Neural progenitor cell (in vitro differentiated cells): Measurements from ENCODE around the gene LRRC63.

ENCODE experiments used
- CTCF ChIP-seq: fragments of 200-600 bp; sonication (generic); IDR thresholded peaks from 2 replicates; pipeline ENCODE4 v1.5.1; 2017; ENCODE audit warnings: antibody characterized with exemption, mild to moderate bottlenecking
- EZH2 ChIP-seq: fragments of 200-600 bp; sonication (generic); IDR thresholded peaks from 2 replicates; pipeline ENCODE4 v1.6.1; 2017; ENCODE audit warnings: antibody characterized with exemption, mild to moderate bottlenecking, moderate library complexity
- EZH2phosphoT487 ChIP-seq: fragments of 200-600 bp; sonication (generic); IDR thresholded peaks from 2 replicates; pipeline ENCODE4 v1.6.1; 2017; ENCODE audit warnings: antibody characterized with exemption

DNA sequence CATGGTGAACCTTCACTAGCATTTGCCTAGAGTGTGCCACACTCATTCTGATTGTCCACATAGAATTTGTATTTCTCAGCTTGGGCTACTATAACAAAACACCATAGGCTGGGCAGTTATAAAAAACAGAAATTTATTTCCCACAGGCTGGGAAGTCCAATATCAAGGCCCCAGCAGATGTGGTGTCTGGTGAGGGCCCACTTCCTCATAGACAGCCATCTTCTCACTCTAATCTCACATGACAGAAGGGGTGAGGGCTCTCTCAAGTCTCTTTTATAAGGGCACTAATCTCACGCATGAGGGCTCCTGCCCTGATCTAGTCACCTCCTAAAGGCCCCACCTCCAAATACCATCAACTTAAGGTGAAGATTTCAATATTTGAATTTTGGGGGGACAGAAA is 53.6 kb downstream of the LRRC63 start:
- TF ChIP-seq CTCF, result no peak
- TF ChIP-seq EZH2, result no peak
- TF ChIP-seq EZH2phosphoT487, result no peak
